NB4 (cell line): ENCODE results near the gene TMEM214.

Experiments used
- DNase-seq: peaks from one replicate; pipeline ENCODE4 v3.0.0; 2010; ENCODE audit warnings: low read depth
- H3K4me3 ChIP-seq: one replicate; pipeline ENCODE4 v1.5.1; 2011; ENCODE audit warnings: mild to moderate bottlenecking, low read depth, low read length, moderate library complexity
- MYC ChIP-seq: IDR thresholded peaks from 2 replicates; pipeline ENCODE4 v1.6.1; 2011; ENCODE audit warnings: low read depth, low read length
- POLR2A ChIP-seq: IDR thresholded peaks from 2 replicates; pipeline ENCODE4 v1.6.1; 2011; ENCODE audit warnings: mild to moderate bottlenecking; ENCODE audit not compliant: insufficient read length; ENCODE audit errors: extremely low read depth
- TF ChIP-seq, protein P1 (sequence below): IDR thresholded peaks from one replicate; pipeline ENCODE4 v1.5.1; 2012; ENCODE audit warnings: low read depth, low read length
- TF ChIP-seq, protein P2 (sequence below): IDR thresholded peaks from 2 replicates; pipeline ENCODE4 v1.6.1; 2011; ENCODE audit warnings: low read depth, low read length

TMEM214 gene

DNA sequence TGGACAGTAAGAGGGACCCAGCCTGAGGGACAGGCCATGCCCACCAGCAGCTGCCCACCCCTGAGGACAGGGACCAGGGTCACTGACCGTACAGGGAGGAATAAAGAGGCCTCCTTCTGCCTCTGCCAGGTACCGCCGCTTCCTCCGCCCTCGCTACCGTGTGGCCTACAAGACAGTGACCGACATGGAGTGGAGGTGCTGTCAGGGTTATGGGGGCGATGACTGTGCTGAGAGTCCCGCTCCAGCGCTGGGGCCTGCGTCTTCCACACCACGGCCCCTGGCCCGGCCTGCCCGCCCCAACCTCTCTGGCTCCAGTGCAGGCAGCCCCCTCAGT, 47.8 kb downstream of the TMEM214 start:
- no peak for DNase-seq
- no peak for TF ChIP-seq MYC
- no peak overlapping the region for H3K4me3 ChIP-seq

DNA sequence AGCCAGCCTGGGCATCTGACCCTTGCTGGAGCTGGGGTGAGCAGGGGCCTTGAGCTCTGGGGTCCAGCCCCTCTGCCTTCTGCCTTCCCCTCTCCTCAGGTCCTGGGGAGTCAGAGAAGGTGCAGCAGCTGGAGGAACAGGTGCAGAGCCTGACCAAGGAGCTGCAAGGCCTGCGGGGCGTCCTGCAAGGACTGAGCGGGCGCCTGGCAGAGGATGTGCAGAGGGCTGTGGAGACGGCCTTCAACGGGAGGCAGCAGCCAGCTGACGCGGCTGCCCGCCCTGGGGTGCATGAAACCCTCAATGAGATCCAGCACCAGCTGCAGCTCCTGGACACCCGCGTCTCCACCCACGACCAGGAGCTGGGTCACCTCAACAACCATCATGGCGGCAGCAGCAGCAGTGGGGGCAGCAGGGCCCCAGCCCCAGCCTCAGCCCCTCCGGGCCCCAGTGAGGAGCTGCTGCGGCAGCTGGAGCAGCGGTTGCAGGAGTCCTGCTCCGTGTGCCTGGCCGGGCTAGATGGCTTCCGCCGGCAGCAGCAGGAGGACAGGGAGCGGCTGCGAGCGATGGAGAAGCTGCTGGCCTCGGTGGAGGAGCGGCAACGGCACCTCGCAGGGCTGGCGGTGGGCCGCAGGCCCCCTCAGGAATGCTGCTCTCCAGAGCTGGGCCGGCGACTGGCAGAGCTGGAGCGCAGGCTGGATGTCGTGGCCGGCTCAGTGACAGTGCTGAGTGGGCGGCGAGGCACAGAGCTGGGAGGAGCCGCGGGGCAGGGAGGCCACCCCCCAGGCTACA, 49.4 kb downstream of the TMEM214 start:
- TF ChIP-seq, protein P1, sequence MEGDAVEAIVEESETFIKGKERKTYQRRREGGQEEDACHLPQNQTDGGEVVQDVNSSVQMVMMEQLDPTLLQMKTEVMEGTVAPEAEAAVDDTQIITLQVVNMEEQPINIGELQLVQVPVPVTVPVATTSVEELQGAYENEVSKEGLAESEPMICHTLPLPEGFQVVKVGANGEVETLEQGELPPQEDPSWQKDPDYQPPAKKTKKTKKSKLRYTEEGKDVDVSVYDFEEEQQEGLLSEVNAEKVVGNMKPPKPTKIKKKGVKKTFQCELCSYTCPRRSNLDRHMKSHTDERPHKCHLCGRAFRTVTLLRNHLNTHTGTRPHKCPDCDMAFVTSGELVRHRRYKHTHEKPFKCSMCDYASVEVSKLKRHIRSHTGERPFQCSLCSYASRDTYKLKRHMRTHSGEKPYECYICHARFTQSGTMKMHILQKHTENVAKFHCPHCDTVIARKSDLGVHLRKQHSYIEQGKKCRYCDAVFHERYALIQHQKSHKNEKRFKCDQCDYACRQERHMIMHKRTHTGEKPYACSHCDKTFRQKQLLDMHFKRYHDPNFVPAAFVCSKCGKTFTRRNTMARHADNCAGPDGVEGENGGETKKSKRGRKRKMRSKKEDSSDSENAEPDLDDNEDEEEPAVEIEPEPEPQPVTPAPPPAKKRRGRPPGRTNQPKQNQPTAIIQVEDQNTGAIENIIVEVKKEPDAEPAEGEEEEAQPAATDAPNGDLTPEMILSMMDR: no peak
- peak; percentile 40 for TF ChIP-seq POLR2A
- peak; percentile 91 for DNase-seq
- peak overlapping the region; percentile 73 for H3K4me3 ChIP-seq

DNA sequence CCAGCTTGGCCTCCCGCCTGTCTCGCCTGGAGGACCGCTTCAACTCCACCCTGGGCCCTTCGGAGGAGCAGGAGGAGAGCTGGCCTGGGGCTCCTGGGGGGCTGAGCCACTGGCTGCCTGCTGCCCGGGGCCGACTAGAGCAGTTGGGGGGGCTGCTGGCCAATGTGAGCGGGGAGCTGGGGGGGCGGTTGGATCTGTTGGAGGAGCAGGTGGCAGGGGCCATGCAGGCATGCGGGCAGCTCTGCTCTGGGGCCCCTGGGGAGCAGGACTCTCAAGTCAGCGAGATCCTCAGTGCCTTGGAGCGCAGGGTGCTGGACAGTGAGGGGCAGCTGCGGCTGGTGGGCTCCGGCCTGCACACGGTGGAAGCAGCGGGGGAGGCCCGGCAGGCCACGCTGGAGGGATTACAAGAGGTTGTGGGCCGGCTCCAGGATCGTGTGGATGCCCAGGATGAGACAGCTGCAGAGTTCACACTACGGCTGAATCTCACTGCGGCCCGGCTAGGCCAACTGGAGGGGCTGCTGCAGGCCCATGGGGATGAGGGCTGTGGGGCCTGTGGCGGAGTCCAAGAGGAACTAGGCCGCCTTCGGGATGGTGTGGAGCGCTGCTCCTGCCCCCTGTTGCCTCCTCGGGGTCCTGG, 50.1 kb downstream of the TMEM214 start:
- peak; percentile 70 for DNase-seq
- TF ChIP-seq, protein P1: no peak
- 0 out of 2 replicates have a peak, but pooled peaks have one; percentile 8 for TF ChIP-seq MYC
- peak overlapping the region; percentile 73 for H3K4me3 ChIP-seq

DNA sequence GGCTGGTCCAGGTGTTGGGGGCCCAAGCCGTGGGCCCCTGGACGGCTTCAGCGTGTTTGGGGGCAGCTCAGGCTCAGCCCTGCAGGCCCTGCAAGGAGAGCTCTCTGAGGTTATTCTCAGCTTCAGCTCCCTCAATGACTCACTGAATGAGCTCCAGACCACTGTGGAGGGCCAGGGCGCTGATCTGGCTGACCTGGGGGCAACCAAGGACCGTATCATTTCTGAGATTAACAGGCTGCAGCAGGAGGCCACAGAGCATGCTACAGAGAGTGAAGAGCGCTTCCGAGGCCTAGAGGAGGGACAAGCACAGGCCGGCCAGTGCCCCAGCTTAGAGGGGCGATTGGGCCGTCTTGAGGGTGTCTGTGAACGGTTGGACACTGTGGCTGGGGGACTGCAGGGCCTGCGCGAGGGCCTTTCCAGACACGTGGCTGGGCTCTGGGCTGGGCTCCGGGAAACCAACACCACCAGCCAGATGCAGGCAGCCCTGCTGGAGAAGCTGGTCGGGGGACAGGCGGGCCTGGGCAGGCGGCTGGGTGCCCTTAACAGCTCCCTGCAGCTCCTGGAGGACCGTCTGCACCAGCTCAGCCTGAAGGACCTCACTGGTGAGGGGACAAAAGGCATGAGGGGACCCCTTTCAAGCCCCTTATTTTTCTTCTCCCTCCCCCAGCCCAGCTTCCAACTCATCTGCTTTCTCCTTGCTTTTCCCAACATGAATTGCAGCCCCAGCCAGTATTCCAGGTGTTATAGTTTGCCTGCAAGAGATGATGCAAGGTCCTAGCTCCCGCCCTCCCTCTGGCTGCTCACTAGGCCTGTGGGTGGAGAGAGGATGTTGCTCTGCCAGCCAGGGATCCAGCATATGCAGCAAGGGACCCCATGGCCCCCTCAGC, 50.9 kb downstream of the TMEM214 start:
- H3K4me3 ChIP-seq: peak overlapping the region; percentile 73
- DNase-seq: peak; percentile 76
- TF ChIP-seq POLR2A: no peak
- TF ChIP-seq, protein P2, sequence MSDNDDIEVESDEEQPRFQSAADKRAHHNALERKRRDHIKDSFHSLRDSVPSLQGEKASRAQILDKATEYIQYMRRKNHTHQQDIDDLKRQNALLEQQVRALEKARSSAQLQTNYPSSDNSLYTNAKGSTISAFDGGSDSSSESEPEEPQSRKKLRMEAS: no peak; the same call in 1 of the 2 replicates
- TF ChIP-seq, protein P1: no peak

- H3K4me3 ChIP-seq: peak overlapping the region; percentile 73
- TF ChIP-seq, protein P2: no peak
- TF ChIP-seq MYC: no peak
- TF ChIP-seq, protein P1: no peak
- no peak for TF ChIP-seq POLR2A
- no peak for DNase-seq
Measured at GRCh38 chr2:27084297-27085061, 51.7 kb downstream of the TMEM214 start.

GRCh38 chr2:27085062-27085672, 52.4 kb downstream of the TMEM214 start:
- no peak for DNase-seq
- TF ChIP-seq MYC (no peak), POLR2A (no peak)
- TF ChIP-seq, protein P1: no peak
- TF ChIP-seq, protein P2: no peak
- H3K4me3 ChIP-seq: peak overlapping the region; percentile 42
